DOHH2 (cell line): ENCODE measurements around the gene AQP7.

Source experiments
- CTCF ChIP-seq: fragments of 200-600 bp; sonication (generic); IDR thresholded peaks from one replicate; pipeline ENCODE4 v1.5.1; 2014; ENCODE audit warnings: antibody characterized with exemption, mild to moderate bottlenecking, low read depth, low read length; ENCODE audit not compliant: poor library complexity, severe bottlenecking
- EZH2phosphoT487 ChIP-seq: fragments of 200-600 bp; sonication (generic); IDR thresholded peaks from 2 replicates; pipeline ENCODE4 v1.6.1; 2017; ENCODE audit warnings: borderline replicate concordance, mild to moderate bottlenecking, antibody characterized with exemption, low read length, moderate library complexity, mixed read lengths

- TF ChIP-seq CTCF (no peak), EZH2phosphoT487 (no peak)
Observed at GRCh38 chr9:33440204-33440603, 37.8 kb upstream of the AQP7 start.
